GM21360 (cell line): ENCODE data around the gene IFNGR1.

Source experiments
- ATAC-seq: cut with Tn5 transposase; IDR thresholded peaks from one replicate; pipeline ENCODE4 v1.9.1; 2021; ENCODE audit warnings: mild to moderate bottlenecking, moderate library complexity; ENCODE audit not compliant: unreplicated experiment

Gene IFNGR1

DNA sequence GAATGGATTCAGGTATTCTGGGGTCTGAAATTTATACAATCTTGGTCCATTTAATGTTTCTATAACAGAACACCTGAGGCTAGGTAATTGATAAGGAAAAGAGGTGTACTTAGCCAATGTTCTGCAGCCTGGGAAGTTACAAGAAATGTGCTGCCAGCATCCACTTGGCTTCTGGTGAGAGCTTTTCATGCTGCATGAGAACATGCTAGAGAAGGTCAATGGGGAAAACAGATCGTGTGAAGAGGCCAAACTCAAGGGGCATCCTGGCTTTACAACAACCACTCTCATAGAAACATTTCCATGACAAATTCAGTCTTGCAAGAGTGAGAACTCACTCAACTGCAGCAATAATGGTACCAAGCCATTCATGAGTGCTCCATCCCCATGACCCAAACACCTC lies 62.5 kb downstream of the IFNGR1 start:
- no peak for ATAC-seq

DNA sequence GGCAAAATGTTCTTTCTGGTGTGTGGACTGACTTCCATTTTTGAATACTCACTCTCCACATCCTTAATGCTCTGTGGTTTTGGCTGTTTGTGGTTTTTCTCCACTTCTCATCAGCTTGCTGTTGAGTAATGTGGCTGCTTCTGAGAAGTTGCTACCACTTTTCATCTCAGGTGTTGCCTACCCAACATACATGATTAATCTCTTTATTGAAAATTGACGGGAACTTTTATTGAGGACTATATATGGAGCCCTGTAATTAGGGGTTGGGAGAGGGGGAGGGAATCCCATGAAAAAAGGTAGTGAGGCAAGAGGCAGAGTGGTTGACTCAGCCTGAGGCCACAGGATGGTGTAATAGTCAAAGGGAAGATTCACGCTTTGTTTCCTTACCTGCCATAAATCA lies 63.4 kb downstream of the IFNGR1 start:
- no peak for ATAC-seq

DNA sequence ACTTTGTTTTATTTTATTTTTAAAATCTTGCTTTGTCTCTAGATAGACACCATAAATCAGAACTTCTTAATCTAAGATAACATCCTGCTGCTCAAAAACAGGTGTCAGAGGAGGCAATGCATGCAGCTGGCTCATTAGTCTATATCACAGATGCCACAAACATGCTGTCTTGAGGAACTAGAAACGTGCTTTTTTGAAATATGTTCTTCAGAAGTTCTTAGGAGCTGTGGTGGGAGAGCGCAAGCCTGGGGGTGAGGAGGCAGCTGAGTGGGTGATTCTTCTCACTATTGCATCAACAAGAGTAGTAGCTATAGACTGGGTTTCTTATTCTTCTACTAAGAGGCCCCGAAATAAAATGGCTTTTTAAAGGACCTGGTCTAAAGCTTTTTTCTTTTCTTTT lies 69.1 kb downstream of the IFNGR1 start:
- ATAC-seq = no peak

DNA sequence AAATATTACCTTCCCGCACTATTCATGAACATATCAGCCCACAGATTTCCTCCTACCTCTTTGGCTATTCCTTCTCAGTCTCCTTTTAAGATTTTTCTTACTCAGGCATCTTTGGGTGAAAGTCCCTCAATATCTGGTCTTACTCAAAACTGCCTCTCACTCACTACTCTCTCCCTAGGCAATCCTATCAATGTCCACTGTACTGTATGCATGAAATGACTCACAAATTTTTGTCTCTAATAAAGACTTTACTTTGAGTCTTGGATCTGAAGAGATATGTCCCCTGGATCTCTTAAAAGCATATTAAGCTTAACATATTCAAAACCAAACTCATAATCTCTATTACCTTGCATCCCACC lies 70.2 kb downstream of the IFNGR1 start:
- ATAC-seq = no peak

DNA sequence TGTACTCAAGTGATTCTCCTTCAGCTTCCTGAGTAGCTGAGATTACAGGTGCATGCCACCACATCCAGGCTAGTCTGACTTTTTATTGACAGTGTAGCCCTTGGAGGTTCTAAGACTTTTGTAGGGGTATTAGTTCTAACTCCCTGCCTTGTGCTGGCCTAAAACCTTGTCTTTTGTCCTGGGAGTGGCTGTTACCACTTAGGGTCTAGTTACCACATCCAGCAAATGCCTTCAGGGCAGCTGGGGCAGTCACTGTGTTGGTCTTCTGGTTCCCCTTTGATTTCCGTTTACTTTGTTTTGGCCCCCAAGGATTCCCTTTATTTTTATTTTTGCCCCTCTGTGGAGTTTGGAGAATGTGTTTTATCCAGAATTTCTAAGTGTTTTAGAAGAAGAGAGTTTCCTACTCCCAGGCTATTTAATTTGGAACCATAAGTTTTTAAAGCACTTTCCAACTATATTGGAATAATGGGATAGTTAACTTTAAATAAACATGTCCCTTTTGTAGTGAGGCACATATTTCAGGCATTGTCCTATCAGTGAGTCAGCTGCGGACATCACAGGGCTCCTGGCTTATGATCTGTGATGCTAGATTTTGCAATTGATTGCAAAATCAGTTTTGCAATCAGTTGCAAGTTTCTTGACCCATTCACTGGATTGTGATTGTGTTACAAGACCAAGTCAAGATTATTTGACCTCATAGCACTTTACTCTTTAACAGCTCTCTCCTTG lies 70.7 kb downstream of the IFNGR1 start:
- no peak for ATAC-seq
